MCF 10A (cell line): ENCODE measurements around the gene IL3. TPM values are rescaled to one million over a fixed set of nuclear protein-coding genes. Genes with fewer than 3 reads are reported as not detected.
A peak's percentile ranks its signal among the peaks of the same experiment; 100 is the strongest.

Experiments
- BruUV-seq: library from RNA; stranded (reverse); fragments of 400-500 nt; replicated peaks from 2 replicates; lab custom pipeline; 2021; lab: Mats Ljungman, UMichigan
- CTCF ChIA-PET: fragments of 300-600 bp; sonication (Branson Sonifier 250); formaldehyde crosslinking; extraction: SDS; loops from one replicate; lab custom pipeline; 2021; ENCODE audit warnings: antibody characterized with exemption, inconsistent platforms; lab: Yijun Ruan, JAX
- POLR2A ChIA-PET: fragments of 300-600, 350-650 bp; sonication (Branson Sonifier 250); formaldehyde crosslinking; extraction: SDS; loops from one replicate; lab custom pipeline; 2020; ENCODE audit warnings: antibody characterized with exemption, inconsistent platforms; lab: Yijun Ruan, JAX
- DNase-seq: peaks from one replicate; pipeline ENCODE4 v3.0.0-alpha.2; 2018; ENCODE audit not compliant: unreplicated experiment
- H3K27ac Mint-ChIP-seq: one replicate; pipeline ENCODE4 v1.8.0; 2022; ENCODE audit warnings: mild to moderate bottlenecking, low read depth, mixed read lengths; ENCODE audit not compliant: unreplicated experiment
- H3K27me3 Mint-ChIP-seq: one replicate; pipeline ENCODE4 v1.8.0; 2022; ENCODE audit warnings: mixed read lengths; ENCODE audit not compliant: insufficient read depth, unreplicated experiment
- H3K36me3 Mint-ChIP-seq: one replicate; pipeline ENCODE4 v1.8.0; 2022; ENCODE audit warnings: mild to moderate bottlenecking, moderate library complexity, mixed read lengths; ENCODE audit not compliant: insufficient read depth, unreplicated experiment
- H3K4me1 Mint-ChIP-seq: one replicate; pipeline ENCODE4 v1.8.0; 2022; ENCODE audit warnings: mixed read lengths; ENCODE audit not compliant: insufficient read depth, unreplicated experiment
- H3K4me3 Mint-ChIP-seq: one replicate; pipeline ENCODE4 v1.8.0; 2022; ENCODE audit warnings: mild to moderate bottlenecking, moderate library complexity, mixed read lengths; ENCODE audit not compliant: unreplicated experiment
- H3K9me3 Mint-ChIP-seq: one replicate; pipeline ENCODE4 v1.8.0; 2022; ENCODE audit warnings: mixed read lengths; ENCODE audit not compliant: unreplicated experiment
- intact Hi-C: fragments of 100-400 bp; cut with micrococcal nuclease; formaldehyde crosslinking; loops from 2 replicates; pipeline ENCODE4 v1.14.1; 2022
- total RNA-seq: library from RNA; stranded (reverse); gene quantifications from 2 replicates; pipeline ENCODE4 v1.2.3, GENCODE V29; 2022
- TF ChIP-seq, protein P1 (sequence below): fragments of 200-600 bp; IDR thresholded peaks from one replicate; pipeline ENCODE4 v1.8.0; 2022; ENCODE audit warnings: antibody characterized with exemption, mild to moderate bottlenecking; ENCODE audit not compliant: unreplicated experiment

Gene IL3
- total RNA-seq, 1 experiment from 2014 or later: not detected

DNA sequence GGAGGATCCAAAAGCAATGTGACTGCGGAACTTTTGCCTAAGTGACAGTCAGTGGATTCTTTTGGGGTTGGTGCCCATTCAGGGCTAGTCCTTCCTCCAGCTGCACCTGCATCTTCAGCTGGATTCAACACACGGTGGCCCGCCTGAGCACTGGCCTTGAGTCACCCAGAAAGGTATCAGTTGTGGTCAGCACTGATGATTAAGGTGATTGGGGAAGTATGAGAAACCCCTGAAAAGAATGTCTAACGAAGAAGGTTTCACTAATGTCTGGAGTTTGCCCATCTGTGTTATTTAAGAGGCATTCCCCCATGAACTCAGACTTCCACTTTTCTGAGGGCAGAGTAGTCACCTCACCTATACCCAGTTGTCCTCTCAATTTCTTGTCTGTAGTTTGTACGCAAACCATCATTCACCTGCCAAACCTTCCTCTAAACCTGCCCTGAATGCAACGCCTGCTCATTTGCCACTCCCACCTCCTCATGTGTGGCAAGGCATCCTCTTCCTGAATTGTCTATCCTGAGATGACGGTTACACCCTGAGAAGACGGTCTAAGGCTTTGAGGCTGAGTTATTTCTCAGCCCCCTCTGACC lies 40.3 kb downstream of the IL3 start:
- H3K36me3 Mint-ChIP-seq: no peaks in the 10 kb centered on the region

DNA sequence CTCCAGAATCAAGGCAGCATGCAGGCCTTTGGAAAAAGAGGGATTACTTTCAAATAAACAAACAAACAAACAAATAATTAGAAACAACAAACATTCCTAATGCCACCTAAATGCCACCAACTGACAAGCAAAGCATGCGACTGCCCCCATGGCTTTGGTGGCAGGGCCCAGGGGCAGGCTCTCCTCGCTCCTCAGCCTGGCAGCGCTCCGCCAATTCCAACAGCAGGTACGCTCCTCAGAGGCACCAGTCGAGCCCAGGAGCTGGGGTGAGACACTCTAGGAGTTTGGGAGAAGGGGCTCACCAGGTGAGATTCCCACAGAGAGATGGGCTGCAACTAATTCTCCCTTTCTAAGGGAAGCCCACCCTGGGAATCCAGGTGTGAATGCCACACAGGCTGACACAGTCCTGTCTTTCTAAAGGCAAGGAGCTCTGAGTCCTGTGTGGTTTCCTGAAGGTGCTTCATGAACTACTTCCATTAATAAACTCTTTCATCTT lies 41.0 kb downstream of the IL3 start:
- no TSS peak for BruUV-seq
- Mint-ChIP-seq H3K4me1 (peaks cover 28% of the 10 kb centered on the region), H3K4me3 (no peak overlapping the region), H3K27me3 (no peaks in the 10 kb centered on the region), H3K27ac (no peak overlapping the region), H3K9me3 (no peaks in the 10 kb centered on the region), H3K36me3 (no peaks in the 10 kb centered on the region)
- TF ChIP-seq, protein P1, sequence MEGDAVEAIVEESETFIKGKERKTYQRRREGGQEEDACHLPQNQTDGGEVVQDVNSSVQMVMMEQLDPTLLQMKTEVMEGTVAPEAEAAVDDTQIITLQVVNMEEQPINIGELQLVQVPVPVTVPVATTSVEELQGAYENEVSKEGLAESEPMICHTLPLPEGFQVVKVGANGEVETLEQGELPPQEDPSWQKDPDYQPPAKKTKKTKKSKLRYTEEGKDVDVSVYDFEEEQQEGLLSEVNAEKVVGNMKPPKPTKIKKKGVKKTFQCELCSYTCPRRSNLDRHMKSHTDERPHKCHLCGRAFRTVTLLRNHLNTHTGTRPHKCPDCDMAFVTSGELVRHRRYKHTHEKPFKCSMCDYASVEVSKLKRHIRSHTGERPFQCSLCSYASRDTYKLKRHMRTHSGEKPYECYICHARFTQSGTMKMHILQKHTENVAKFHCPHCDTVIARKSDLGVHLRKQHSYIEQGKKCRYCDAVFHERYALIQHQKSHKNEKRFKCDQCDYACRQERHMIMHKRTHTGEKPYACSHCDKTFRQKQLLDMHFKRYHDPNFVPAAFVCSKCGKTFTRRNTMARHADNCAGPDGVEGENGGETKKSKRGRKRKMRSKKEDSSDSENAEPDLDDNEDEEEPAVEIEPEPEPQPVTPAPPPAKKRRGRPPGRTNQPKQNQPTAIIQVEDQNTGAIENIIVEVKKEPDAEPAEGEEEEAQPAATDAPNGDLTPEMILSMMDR: no peak
- intact Hi-C loops: no loop called here
- ChIA-PET CTCF (no interaction called here), POLR2A (interaction anchor here (0.9 to 1.5 kb wide), 2 partner anchors 9 to 29 kb away, joined by 3 to 5 read pairs; no protein-coding TSS in a partner anchor)
- DNase-seq: no peak

More for the DNA sequence above, 40.3 kb downstream of the IL3 start:
- DNase-seq: no peak
- Mint-ChIP-seq H3K9me3 (no peaks in the 10 kb centered on the region), H3K27me3 (no peaks in the 10 kb centered on the region), H3K4me1 (peaks cover 30% of the 10 kb centered on the region), H3K4me3 (no peak overlapping the region), H3K27ac (no peak overlapping the region)
- BruUV-seq: no TSS peak
- TF ChIP-seq, protein P1: no peak
- CTCF ChIA-PET: no interaction called here
- POLR2A ChIA-PET: no interaction called here
- intact Hi-C loops: no loop called here

DNA sequence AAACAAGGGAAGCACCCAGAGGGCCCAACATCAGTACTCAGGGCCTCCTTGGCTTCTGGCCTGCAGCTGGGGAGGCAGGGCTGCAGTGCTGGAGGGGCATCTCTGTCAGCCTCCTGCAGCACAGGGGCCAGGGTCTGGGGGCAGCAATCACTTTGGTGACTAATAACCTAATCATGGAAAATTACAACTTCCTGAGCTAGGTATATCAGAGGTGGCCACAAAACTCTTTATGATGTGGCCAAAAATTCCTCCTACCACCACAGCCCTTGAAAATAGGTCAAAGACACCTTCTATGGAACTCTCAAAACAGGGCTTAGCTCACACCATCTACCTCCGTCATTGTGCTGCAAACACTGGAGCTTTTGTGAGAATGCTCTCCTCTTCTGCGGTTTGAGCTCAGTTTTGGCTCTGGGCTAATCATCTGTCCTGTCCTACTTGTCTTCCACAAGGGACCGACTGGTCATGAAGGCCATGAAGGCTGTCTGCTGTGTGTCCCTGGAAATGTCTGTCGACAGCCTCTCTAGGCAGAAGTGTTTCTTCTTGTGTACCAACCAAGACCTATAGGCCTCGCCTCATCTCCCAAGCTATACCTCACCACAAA lies 41.7 kb downstream of the IL3 start:
- no peaks in the 10 kb centered on the region for H3K9me3 Mint-ChIP-seq
- ChIA-PET CTCF (interaction anchor here (0.6 to 1.0 kb wide), 4 partner anchors 11 to 330 kb away, joined by 3 to 7 read pairs (median 3); no protein-coding TSS in a partner anchor), POLR2A (interaction anchor here (0.9 to 1.5 kb wide), 2 partner anchors 9 to 30 kb away, joined by 3 to 5 read pairs; no protein-coding TSS in a partner anchor)
- TF ChIP-seq, protein P1: no peak
- intact Hi-C loops: loop anchor here (2.0 kb wide), 2 partner anchors 35 to 37 kb away; no protein-coding TSS in a partner anchor
- no TSS peak for BruUV-seq
- H3K27me3 Mint-ChIP-seq: no peaks in the 10 kb centered on the region
- peaks cover 28% of the 10 kb centered on the region for H3K4me1 Mint-ChIP-seq
- no peaks in the 10 kb centered on the region for H3K36me3 Mint-ChIP-seq
- no peak overlapping the region for H3K4me3 Mint-ChIP-seq
- H3K27ac Mint-ChIP-seq: peak overlapping the region; percentile 90
- no peak for DNase-seq

DNA sequence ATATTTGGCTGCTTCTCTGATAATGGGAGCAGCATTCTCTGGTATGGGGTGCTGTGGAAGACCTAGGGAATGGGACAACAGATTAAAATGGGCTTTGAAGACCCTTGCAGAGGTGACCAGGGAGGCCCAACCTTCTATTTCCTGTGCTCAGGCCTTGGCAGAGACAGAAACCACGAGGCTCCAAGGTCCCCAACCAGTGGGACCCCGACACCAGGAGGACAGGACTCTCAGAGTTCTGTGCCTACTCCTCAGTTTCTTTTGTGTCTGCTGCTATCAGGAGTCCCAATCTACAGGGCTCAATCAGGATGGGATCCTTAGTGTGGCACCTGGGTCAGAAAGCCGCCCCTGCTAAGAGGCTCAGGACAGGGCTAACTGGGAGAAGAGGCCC lies 42.5 kb downstream of the IL3 start:
- CTCF ChIA-PET: interaction anchor here (0.6 to 1.7 kb wide), 3 partner anchors 11 to 78 kb away, joined by 3 to 6 read pairs (median 3); no protein-coding TSS in a partner anchor
- Mint-ChIP-seq H3K4me1 (peaks cover 28% of the 10 kb centered on the region), H3K27me3 (no peaks in the 10 kb centered on the region), H3K27ac (peak overlapping the region; percentile 90), H3K4me3 (no peak overlapping the region), H3K9me3 (no peaks in the 10 kb centered on the region), H3K36me3 (no peaks in the 10 kb centered on the region)
- POLR2A ChIA-PET: interaction anchor here (0.8 to 1.1 kb wide), 2 partner anchors 9 to 11 kb away, joined by 5 to 7 read pairs; no protein-coding TSS in a partner anchor
- TF ChIP-seq, protein P1: no peak
- no peak for DNase-seq
- BruUV-seq: no TSS peak
- intact Hi-C loops: loop anchor here (1.0 to 2.0 kb wide), 3 partner anchors 17 to 38 kb away; no protein-coding TSS in a partner anchor
